ENCODE data around the gene MAOA. TPM values are rescaled to one million over a fixed set of nuclear protein-coding genes. Genes with fewer than 3 reads are reported as not detected.

The MAOA gene
- total and polyA plus RNA-seq, 2 of the 13 experiments (the other 11 are each of a cell fraction or from before 2014, with no cell fraction given), result 13.4 to 14.7 TPM

DNA sequence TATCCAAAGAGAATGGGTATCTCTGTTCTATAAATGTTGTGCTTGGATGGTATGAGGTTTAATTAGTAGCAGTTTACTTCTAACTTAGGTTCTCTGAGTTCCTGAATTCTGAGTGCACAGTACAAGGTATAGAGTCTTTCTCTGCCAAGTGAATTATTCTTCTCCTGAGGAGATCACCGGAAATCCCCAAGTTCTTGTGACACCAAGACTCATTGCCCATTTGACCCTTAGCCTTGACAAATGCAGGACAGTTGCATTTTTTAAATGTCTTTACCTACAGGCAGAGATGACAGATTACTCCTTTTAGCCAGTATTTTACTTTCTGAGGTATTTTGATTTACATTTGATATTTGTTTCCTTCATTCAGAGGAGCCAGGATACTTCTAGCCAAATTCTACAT, 72.9 kb downstream of the MAOA start:
- Histone ChIP-seq H3K4me3 (replicated peaks in 1 of 3; ENCODE audit: insufficient read depth in 1 of 3, low read depth in 2 of 3, low read length in 3 of 3) (no peak overlapping the region), H3K36me3 (replicated peaks in 1 of 2; ENCODE audit: control insufficient read depth in 1 of 2, insufficient read depth in 2 of 2, low read length in 2 of 2) (peaks cover 3% of the 10 kb centered on the region in 2 experiments; a peak in 3 of 5 replicates), H3K4me1 (ENCODE audit: insufficient read depth, low read length) (peaks cover 30% of the 10 kb centered on the region), H2AFZ (ENCODE audit: low read length) (no peak overlapping the region), H3K27me3 (ENCODE audit: control insufficient read depth in 1 of 2, insufficient read depth in 2 of 2, low read length in 2 of 2) (no peaks in the 10 kb centered on the region), H3K79me2 (ENCODE audit: insufficient read depth, low read length) (no peaks in the 10 kb centered on the region), H3K9ac (ENCODE audit: insufficient read depth, low read depth, low read length) (no peak overlapping the region), H3K4me2 (ENCODE audit: low read depth, low read length) (no peak overlapping the region), H3K27ac (ENCODE audit: extremely low read length, insufficient read depth, low read length) (no peak overlapping the region), H3K9me3 (ENCODE audit: low read length) (no peaks in the 10 kb centered on the region), H4K20me1 (ENCODE audit: insufficient read depth, low read length) (no peaks in the 10 kb centered on the region)
- ChIA-PET POLR2A (no interaction called here), CTCF (ENCODE audit: low intra/inter-chr PET ratio, low total read pairs) (no interaction called here)
- WGBS (ENCODE audit: low lambda C conversion rate), result 80% methylated on average over 1 of the region's 1 CpG
- no TSS peak for BruUV-seq (replicated peaks)
- intact Hi-C loops (cut with micrococcal nuclease; ENCODE audit: unreplicated experiment) (loop anchor here (5.0 kb wide), 1 partner anchor 72 kb away; the partner anchor contains the start of gene MAOA), in situ Hi-C loops (cut with HindIII; ENCODE audit: extremely low pct_ligation_motif_present, low pct_unique_long_range_greater_than_20kb) (no loop called here)
- DNase-seq (ENCODE audit: low spot score) (no peak), FAIRE-seq (no peak), ATAC-seq (no peak)
- no peak for TF ChIP-seq NFE2L2 (IDR thresholded peaks at IDR 0.05; ENCODE audit: low read length)
- no peak for TF ChIP-seq ZNF883 (CRISPR knock-in tag; IDR thresholded peaks at IDR 0.05; ENCODE audit: not compliant biosample characterization)
- TF ChIP-seq KLF9 (CRISPR knock-in tag; IDR thresholded peaks at IDR 0.05; ENCODE audit: low read depth), result no peak
- no peak for TF ChIP-seq MED8 (CRISPR knock-in tag; IDR thresholded peaks at IDR 0.05; ENCODE audit: insufficient replicate concordance)
- no peak for TF ChIP-seq RNF2 (conservative IDR thresholded peaks at IDR 0.05; ENCODE audit: low read depth)
- TF ChIP-seq ZNF431 (CRISPR knock-in tag; IDR thresholded peaks at IDR 0.05; ENCODE audit: borderline replicate concordance, low read depth), result no peak
- no peak for TF ChIP-seq MAFG (CRISPR knock-in tag; IDR thresholded peaks at IDR 0.05)
- no peak for TF ChIP-seq BCL6 (CRISPR knock-in tag; IDR thresholded peaks at IDR 0.05)
- TF ChIP-seq ZBTB8A (CRISPR knock-in tag; IDR thresholded peaks at IDR 0.05; ENCODE audit: borderline replicate concordance, low read depth), result no peak
- TF ChIP-seq, protein P1, sequence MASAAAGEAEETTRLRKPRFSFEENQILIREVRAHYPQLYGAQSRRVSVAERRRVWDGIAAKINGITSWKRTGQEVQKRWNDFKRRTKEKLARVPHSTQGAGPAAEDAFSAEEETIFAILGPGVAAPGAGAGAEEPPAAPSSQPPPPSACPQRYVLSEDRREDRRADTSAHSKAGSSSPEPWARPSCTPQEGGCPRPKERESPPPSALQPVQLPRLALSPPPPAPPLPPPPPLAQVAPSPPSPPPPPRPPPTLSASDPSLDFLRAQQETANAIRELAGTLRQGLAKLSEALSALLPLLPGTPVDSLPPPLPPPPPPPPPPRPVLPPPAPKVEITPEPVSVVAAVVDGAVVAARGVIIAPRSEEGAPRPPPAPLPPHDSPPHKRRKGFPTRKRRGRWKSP (CRISPR knock-in tag; IDR thresholded peaks at IDR 0.05), result no peak
- no peak for TF ChIP-seq SMAD1 (CRISPR knock-in tag; IDR thresholded peaks at IDR 0.05; ENCODE audit: borderline replicate concordance, low read depth)
- TF ChIP-seq ZNF569 (CRISPR knock-in tag; IDR thresholded peaks at IDR 0.05; ENCODE audit: borderline replicate concordance), result no peak
- TF ChIP-seq CBX5 (CRISPR knock-in tag; IDR thresholded peaks at IDR 0.05; ENCODE audit: borderline replicate concordance), result no peak
- TF ChIP-seq GTF3A (CRISPR knock-in tag; conservative IDR thresholded peaks at IDR 0.05), result no peak
